Measurements from ENCODE around the gene ATP8B3. TPM values are rescaled to one million over a fixed set of nuclear protein-coding genes. Genes with fewer than 3 reads are reported as not detected.

ATP8B3 gene
- total and polyA plus RNA-seq, 9 of the 15 experiments (the other 6 are each of a cell fraction or from before 2014, with no cell fraction given): 1.2 to 12.3 (median 3.8) TPM

- TF ChIP-seq MNT (conservative IDR thresholded peaks at IDR 0.05) (peak in 1 of 2 experiments; percentile 55; a peak in 3 of 4 replicates), SNRNP70 (optimal IDR thresholded peaks at IDR 0.05; ENCODE audit: low read depth, low read length) (no peak), TAL1 (IDR thresholded peaks at IDR 0.05) (no peak), FOXP1 (CRISPR knock-in tag; IDR thresholded peaks at IDR 0.05) (peak; percentile 42; the same call in 1 of the 2 replicates), ZBTB33 (CRISPR knock-in tag; IDR thresholded peaks at IDR 0.05) (peak; percentile 91), E2F6 (IDR thresholded peaks at IDR 0.05; ENCODE audit: borderline replicate concordance in 1 of 2, extremely low read depth in 1 of 2, insufficient read depth in 1 of 2, insufficient read length in 1 of 2, low read depth in 1 of 2, low read length in 1 of 2, poor library complexity in 1 of 2, severe bottlenecking in 1 of 2) (peak in 1 of 2 experiments; percentile 74), ZNF24 (IDR thresholded peaks at IDR 0.05) (0 out of 2 replicates have a peak, but pooled peaks have one; percentile 21), ZNF76 (CRISPR knock-in tag; IDR thresholded peaks at IDR 0.05; ENCODE audit: borderline replicate concordance) (no peak), HNRNPL (IDR thresholded peaks at IDR 0.05; ENCODE audit: low read depth, low read length) (0 out of 2 replicates have a peak, but pooled peaks have one; percentile 39), RNF2 (IDR thresholded peaks at IDR 0.05) (no peak), MEF2A (IDR thresholded peaks at IDR 0.05; ENCODE audit: control insufficient read depth, low read depth, low read length) (no peak), CBX5 (IDR thresholded peaks at IDR 0.05; ENCODE audit: borderline replicate concordance, low read depth) (0 out of 2 replicates have a peak, but pooled peaks have one; percentile 35), TEAD1 (CRISPR knock-in tag; IDR thresholded peaks at IDR 0.05) (peak in 1 of 2 experiments; percentile 62; a peak in 1 of 4 replicates), DPF2 (IDR thresholded peaks at IDR 0.05) (no peak; the same call in 1 of the 2 replicates), FIP1L1 (IDR thresholded peaks at IDR 0.05; ENCODE audit: low read depth, low read length, poor library complexity, severe bottlenecking) (peak; percentile 89), POLR2H (tag; IDR thresholded peaks at IDR 0.05; ENCODE audit: low read depth) (no peak), ZBTB17 (CRISPR knock-in tag; IDR thresholded peaks at IDR 0.05) (no peak), TCF3 (CRISPR knock-in tag; IDR thresholded peaks at IDR 0.05) (0 out of 2 replicates have a peak, but pooled peaks have one; percentile 10), GATA2 (CRISPR knock-in tag; IDR thresholded peaks at IDR 0.05) (0 out of 2 replicates have a peak, but pooled peaks have one; percentile 16), ZNF699 (CRISPR knock-in tag; IDR thresholded peaks at IDR 0.05; ENCODE audit: insufficient replicate concordance) (no peak), HNRNPLL (IDR thresholded peaks at IDR 0.05; ENCODE audit: low read depth, low read length, poor library complexity, severe bottlenecking) (no peak)
Measured at GRCh38 chr19:1774989-1775772, 36.9 kb downstream of the ATP8B3 start (continued).
